Neural cell (in vitro differentiated cells): Measurements from ENCODE around the gene OTUD7B. TPM values are rescaled to one million over a fixed set of nuclear protein-coding genes. Genes with fewer than 3 reads are reported as not detected.

ENCODE experiments used
- H2AFZ ChIP-seq: fragments of 200-600, 300-800 bp; sonication (generic), shearing (Covaris generic); 2 replicates; pipeline ENCODE4 v1.6.0; 2014; ENCODE audit warnings: low read depth, mild to moderate bottlenecking, antibody characterized with exemption, low read length, moderate library complexity
- H3F3A ChIP-seq: fragments of 200-600 bp; shearing (Covaris generic); 2 replicates; pipeline ENCODE4 v1.6.1; 2016; ENCODE audit warnings: mild to moderate bottlenecking, moderate library complexity, mixed read lengths, antibody characterized with exemption, low read length; ENCODE audit not compliant: insufficient read depth, poor library complexity, severe bottlenecking
- H3K27ac ChIP-seq: fragments of 200-600, 300-800 bp; sonication (generic), shearing (Covaris generic); 2 replicates; pipeline ENCODE4 v1.5.1; 2014; ENCODE audit warnings: mild to moderate bottlenecking, low read length, moderate library complexity
- H3K27me3 ChIP-seq: fragments of 300-800, 200-600 bp; sonication (generic), shearing (Covaris generic); 2 replicates; pipeline ENCODE4 v1.6.0; 2014; ENCODE audit warnings: mild to moderate bottlenecking, low read depth, low read length, moderate library complexity; ENCODE audit not compliant: insufficient read depth
- H3K36me3 ChIP-seq: fragments of 300-800, 200-600 bp; sonication (generic), shearing (Covaris generic); 2 replicates; pipeline ENCODE4 v1.5.1; 2014; ENCODE audit warnings: mild to moderate bottlenecking, antibody characterized with exemption, low read length, moderate library complexity; ENCODE audit not compliant: insufficient read depth
- H3K4me2 ChIP-seq: fragments of 300-800, 200-600 bp; sonication (generic), shearing (Covaris generic); 2 replicates; pipeline ENCODE4 v1.6.0; 2014; ENCODE audit warnings: mild to moderate bottlenecking, low read length
- H3K4me3 ChIP-seq: fragments of 300-800, 200-600 bp; sonication (generic), shearing (Covaris generic); 2 replicates; pipeline ENCODE4 v1.5.1; 2014; ENCODE audit warnings: mild to moderate bottlenecking, low read length, moderate library complexity
- H3K79me2 ChIP-seq: fragments of 200-600 bp; shearing (Covaris generic); replicated peaks from 2 replicates; pipeline ENCODE4 v1.6.0; 2014; ENCODE audit warnings: mild to moderate bottlenecking, low read length, moderate library complexity; ENCODE audit not compliant: insufficient read depth
- H3K9ac ChIP-seq: fragments of 300-800, 200-600 bp; sonication (generic), shearing (Covaris generic); 2 replicates; pipeline ENCODE4 v1.6.1; 2016; ENCODE audit warnings: mild to moderate bottlenecking, low read length, mixed read lengths
- H3K9me2 ChIP-seq: fragments of 200-600 bp; shearing (Covaris generic); 2 replicates; pipeline ENCODE4 v1.6.1; 2016; ENCODE audit warnings: mild to moderate bottlenecking, low read length, mixed read lengths; ENCODE audit not compliant: insufficient read depth
- H3K9me3 ChIP-seq: fragments of 200-600, 300-800 bp; sonication (generic), shearing (Covaris generic); 2 replicates; pipeline ENCODE4 v1.6.1; 2016; ENCODE audit warnings: mild to moderate bottlenecking, mixed run types, low read length, moderate library complexity, mixed read lengths
- H4K20me1 ChIP-seq: fragments of 200-600 bp; shearing (Covaris generic); 2 replicates; pipeline ENCODE4 v1.6.1; 2016; ENCODE audit warnings: mild to moderate bottlenecking, mixed run types; ENCODE audit not compliant: insufficient read depth
- CTCF ChIP-seq: fragments of 450-650 bp; IDR thresholded peaks from 2 replicates; pipeline ENCODE4 v1.5.1; 2014; ENCODE audit warnings: antibody characterized with exemption, mild to moderate bottlenecking, moderate library complexity; ENCODE audit not compliant: poor library complexity, severe bottlenecking
- EP300 ChIP-seq: fragments of 450-650 bp; conservative IDR thresholded peaks from 2 replicates; pipeline ENCODE4 v1.6.1; 2014; ENCODE audit warnings: antibody characterized with exemption, mild to moderate bottlenecking, moderate library complexity; ENCODE audit not compliant: poor library complexity, severe bottlenecking
- EZH2 ChIP-seq: fragments of 200-600, 300-800 bp; shearing (Covaris generic), sonication (generic); IDR thresholded peaks from 2 replicates; pipeline ENCODE4 v1.6.1; 2014; ENCODE audit warnings: antibody characterized with exemption, low read length, borderline replicate concordance, mild to moderate bottlenecking; ENCODE audit not compliant: insufficient read depth, poor library complexity, severe bottlenecking
- MXI1 ChIP-seq: fragments of 450-650 bp; conservative IDR thresholded peaks from 2 replicates; pipeline ENCODE4 v1.6.1; 2014; ENCODE audit warnings: antibody characterized with exemption, mild to moderate bottlenecking; ENCODE audit not compliant: poor library complexity, severe bottlenecking
- POLR2AphosphoS5 ChIP-seq: IDR thresholded peaks from 2 replicates; pipeline ENCODE4 v1.6.1; 2012
- RAD21 ChIP-seq: fragments of 450-650 bp; conservative IDR thresholded peaks from 2 replicates; pipeline ENCODE4 v1.6.1; 2014; ENCODE audit warnings: antibody characterized with exemption, mild to moderate bottlenecking, moderate library complexity
- SMC3 ChIP-seq: fragments of 450-650 bp; conservative IDR thresholded peaks from 2 replicates; pipeline ENCODE4 v1.6.1; 2014; ENCODE audit warnings: antibody characterized with exemption, mild to moderate bottlenecking, moderate library complexity; ENCODE audit not compliant: poor library complexity
- TAF1 ChIP-seq: IDR thresholded peaks from 2 replicates; pipeline ENCODE4 v1.6.1; 2012; ENCODE audit warnings: low read depth
- polyA plus RNA-seq: library from polyadenylated mRNA; depleted of rRNA; stranded (reverse); fragments of >200 nt; gene quantifications from 2 replicates; pipeline ENCODE4 v1.2.3, GENCODE V29; 2014
- TF ChIP-seq, protein P1 (sequence below): IDR thresholded peaks from 2 replicates; pipeline ENCODE4 v1.6.1; 2012; ENCODE audit warnings: borderline replicate concordance

The OTUD7B gene
- polyA plus RNA-seq, 1 donor from 2014 or later = 2.1 TPM

DNA sequence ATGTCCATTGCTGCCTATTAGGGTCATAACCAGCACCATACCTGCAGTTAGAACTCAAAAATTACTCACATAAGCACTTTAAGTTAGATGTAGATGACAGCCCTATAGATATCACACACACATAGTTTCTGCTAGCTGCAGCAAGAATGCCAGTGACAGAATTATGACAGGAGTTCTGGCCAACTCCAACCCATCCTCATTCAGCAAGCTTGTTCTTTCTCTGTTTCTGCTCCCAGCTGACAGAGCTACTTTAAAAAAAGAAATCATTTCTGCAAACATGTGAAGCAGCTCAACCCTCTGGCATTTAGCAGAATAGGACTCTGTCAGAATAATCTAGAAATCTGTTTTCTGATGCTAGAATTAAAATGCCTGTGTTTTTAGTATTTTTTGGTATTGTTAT lies 23.8 kb upstream of the OTUD7B start:
- Histone ChIP-seq H4K20me1 (no peaks in the 10 kb centered on the region), H3K9ac (no peak overlapping the region), H3K27ac (no peak overlapping the region), H3K4me3 (no peak overlapping the region), H2AFZ (no peak overlapping the region), H3K9me3 (no peaks in the 10 kb centered on the region), H3F3A (no peaks in the 10 kb centered on the region), H3K9me2 (no peaks in the 10 kb centered on the region), H3K4me2 (no peak overlapping the region), H3K36me3 (no peaks in the 10 kb centered on the region), H3K27me3 (no peaks in the 10 kb centered on the region), H3K79me2 (no peaks in the 10 kb centered on the region)
- TF ChIP-seq SMC3 (no peak), EZH2 (no peak), EP300 (no peak), TAF1 (no peak), RAD21 (no peak), CTCF (no peak), MXI1 (no peak)
- TF ChIP-seq, protein P1, sequence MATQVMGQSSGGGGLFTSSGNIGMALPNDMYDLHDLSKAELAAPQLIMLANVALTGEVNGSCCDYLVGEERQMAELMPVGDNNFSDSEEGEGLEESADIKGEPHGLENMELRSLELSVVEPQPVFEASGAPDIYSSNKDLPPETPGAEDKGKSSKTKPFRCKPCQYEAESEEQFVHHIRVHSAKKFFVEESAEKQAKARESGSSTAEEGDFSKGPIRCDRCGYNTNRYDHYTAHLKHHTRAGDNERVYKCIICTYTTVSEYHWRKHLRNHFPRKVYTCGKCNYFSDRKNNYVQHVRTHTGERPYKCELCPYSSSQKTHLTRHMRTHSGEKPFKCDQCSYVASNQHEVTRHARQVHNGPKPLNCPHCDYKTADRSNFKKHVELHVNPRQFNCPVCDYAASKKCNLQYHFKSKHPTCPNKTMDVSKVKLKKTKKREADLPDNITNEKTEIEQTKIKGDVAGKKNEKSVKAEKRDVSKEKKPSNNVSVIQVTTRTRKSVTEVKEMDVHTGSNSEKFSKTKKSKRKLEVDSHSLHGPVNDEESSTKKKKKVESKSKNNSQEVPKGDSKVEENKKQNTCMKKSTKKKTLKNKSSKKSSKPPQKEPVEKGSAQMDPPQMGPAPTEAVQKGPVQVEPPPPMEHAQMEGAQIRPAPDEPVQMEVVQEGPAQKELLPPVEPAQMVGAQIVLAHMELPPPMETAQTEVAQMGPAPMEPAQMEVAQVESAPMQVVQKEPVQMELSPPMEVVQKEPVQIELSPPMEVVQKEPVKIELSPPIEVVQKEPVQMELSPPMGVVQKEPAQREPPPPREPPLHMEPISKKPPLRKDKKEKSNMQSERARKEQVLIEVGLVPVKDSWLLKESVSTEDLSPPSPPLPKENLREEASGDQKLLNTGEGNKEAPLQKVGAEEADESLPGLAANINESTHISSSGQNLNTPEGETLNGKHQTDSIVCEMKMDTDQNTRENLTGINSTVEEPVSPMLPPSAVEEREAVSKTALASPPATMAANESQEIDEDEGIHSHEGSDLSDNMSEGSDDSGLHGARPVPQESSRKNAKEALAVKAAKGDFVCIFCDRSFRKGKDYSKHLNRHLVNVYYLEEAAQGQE = no peak

DNA sequence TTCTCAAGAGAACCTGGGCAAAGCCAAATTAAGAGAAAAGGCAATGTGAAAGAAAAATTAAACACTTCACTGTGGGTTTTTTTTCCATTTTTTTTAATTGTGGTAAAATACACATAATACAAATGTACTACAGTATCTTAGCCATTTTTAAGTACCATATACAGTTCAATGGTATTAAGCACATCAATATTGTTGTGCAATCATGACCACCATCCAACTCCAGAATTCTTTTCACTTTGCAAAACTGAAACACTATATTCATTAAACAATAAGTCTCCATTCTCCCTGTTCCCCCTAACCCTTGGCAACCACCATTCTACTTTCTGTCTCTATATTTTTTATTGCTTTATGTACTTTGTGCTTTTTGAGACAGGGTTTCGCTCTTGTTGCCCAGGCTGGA lies 17.8 kb upstream of the OTUD7B start:
- H3K4me2 ChIP-seq = no peak overlapping the region
- H3K4me3 ChIP-seq = no peak overlapping the region

More for the DNA sequence above, 17.8 kb upstream of the OTUD7B start:
- Histone ChIP-seq H3K9me3 (no peaks in the 10 kb centered on the region), H3K36me3 (no peaks in the 10 kb centered on the region), H3K9ac (no peak overlapping the region), H3K27me3 (no peaks in the 10 kb centered on the region), H3F3A (no peaks in the 10 kb centered on the region), H3K9me2 (no peaks in the 10 kb centered on the region), H4K20me1 (no peaks in the 10 kb centered on the region), H3K79me2 (no peaks in the 10 kb centered on the region), H3K27ac (no peak overlapping the region), H2AFZ (no peak overlapping the region)
- TF ChIP-seq CTCF (no peak), EP300 (no peak), SMC3 (no peak), TAF1 (no peak), POLR2AphosphoS5 (no peak), RAD21 (no peak)
- TF ChIP-seq, protein P1 = no peak
